Measurements from ENCODE around the gene PRKAR1A.

DNA sequence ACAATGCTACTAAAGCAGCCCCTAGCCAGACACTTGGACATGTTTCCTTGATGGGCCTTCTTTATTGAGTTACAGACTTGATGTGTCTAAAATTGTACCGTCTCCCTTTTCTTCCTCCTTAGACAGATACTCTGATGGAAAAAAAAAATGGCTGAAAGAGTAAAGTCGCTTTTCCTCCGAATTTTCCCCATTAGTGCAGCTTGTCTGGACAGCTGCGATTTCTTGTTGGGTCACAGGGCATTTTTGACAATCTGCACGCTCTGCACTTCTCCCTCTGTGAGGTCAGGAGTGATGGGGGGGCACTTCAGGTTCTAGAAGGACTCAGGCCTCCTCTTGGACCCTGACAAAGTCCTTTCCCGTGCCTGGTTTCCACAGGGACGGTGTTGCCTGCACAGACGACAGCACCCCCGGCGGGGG is 968 bp upstream of the PRKAR1A start:
- TF ChIP-seq, protein P1, sequence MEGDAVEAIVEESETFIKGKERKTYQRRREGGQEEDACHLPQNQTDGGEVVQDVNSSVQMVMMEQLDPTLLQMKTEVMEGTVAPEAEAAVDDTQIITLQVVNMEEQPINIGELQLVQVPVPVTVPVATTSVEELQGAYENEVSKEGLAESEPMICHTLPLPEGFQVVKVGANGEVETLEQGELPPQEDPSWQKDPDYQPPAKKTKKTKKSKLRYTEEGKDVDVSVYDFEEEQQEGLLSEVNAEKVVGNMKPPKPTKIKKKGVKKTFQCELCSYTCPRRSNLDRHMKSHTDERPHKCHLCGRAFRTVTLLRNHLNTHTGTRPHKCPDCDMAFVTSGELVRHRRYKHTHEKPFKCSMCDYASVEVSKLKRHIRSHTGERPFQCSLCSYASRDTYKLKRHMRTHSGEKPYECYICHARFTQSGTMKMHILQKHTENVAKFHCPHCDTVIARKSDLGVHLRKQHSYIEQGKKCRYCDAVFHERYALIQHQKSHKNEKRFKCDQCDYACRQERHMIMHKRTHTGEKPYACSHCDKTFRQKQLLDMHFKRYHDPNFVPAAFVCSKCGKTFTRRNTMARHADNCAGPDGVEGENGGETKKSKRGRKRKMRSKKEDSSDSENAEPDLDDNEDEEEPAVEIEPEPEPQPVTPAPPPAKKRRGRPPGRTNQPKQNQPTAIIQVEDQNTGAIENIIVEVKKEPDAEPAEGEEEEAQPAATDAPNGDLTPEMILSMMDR (IDR thresholded peaks at IDR 0.05; ENCODE audit: insufficient read depth, low read length, poor library complexity, severe bottlenecking): no peak
- TF ChIP-seq EZH2phosphoT487 (conservative IDR thresholded peaks at IDR 0.05; ENCODE audit: low read length): no peak
